ENCODE data around the gene SLCO2B1. TPM values are rescaled to one million over a fixed set of nuclear protein-coding genes. Genes with fewer than 3 reads are reported as not detected.

The SLCO2B1 gene
- total RNA-seq, 1 experiment from 2014 or later, result 277 TPM

DNA sequence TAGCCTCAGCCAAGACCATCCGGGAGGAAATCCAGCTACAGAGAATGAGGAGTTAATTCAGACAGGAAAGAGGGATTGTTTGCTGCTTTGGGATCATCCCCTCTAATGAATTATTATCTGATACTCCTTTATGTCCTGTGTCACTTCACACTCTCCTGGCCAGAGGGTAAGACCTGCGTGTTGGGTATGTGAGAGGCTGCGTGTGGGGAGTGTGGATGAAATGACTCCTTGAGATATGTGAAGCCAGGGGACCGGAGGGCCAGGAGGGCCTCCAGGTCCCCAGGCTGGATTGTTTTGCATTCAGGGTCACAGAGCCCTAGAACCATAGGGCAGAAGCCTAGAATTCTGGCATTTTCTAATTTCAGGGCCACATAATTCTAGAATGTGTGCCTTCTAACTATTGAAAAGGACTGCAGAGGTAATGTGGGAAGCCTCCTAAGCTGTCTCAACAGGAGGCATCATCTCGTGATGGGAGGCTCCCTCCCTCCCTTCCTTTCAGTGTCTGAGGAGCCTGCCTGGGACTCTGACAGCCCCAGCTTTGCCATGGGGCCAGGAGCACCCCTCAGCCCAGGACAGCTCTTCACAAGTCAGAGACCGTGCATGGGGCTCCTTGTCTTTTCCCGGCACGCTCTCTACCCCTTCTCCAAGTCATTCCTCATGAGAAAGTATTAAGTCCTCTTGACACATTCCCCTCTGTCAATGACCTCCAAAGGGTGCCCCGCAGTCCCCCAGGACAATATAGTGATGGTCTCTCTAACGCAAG is 93.3 kb downstream of the SLCO2B1 start:
- H3K27me3 ChIP-seq (replicated peaks; ENCODE audit: control insufficient read depth, insufficient read depth, low read length), result peaks cover 6% of the 10 kb centered on the region
- H3K36me3 ChIP-seq (ENCODE audit: control insufficient read depth, insufficient read depth, low read length), result no peaks in the 10 kb centered on the region
- BruUV-seq (replicated peaks), result no TSS peak
- no peaks in the 10 kb centered on the region for H3K9me3 Mint-ChIP-seq (ENCODE audit: unreplicated experiment)
- no peak overlapping the region for H3K4me3 ChIP-seq (ENCODE audit: low read depth, low read length)
- no peak overlapping the region for H3K27ac Mint-ChIP-seq (ENCODE audit: unreplicated experiment)
- intact Hi-C loops (cut with micrococcal nuclease; ENCODE audit: unreplicated experiment), result loop anchor here (10.0 kb wide), 1 partner anchor 539 kb away; no protein-coding TSS in a partner anchor
- TF ChIP-seq, protein P1, sequence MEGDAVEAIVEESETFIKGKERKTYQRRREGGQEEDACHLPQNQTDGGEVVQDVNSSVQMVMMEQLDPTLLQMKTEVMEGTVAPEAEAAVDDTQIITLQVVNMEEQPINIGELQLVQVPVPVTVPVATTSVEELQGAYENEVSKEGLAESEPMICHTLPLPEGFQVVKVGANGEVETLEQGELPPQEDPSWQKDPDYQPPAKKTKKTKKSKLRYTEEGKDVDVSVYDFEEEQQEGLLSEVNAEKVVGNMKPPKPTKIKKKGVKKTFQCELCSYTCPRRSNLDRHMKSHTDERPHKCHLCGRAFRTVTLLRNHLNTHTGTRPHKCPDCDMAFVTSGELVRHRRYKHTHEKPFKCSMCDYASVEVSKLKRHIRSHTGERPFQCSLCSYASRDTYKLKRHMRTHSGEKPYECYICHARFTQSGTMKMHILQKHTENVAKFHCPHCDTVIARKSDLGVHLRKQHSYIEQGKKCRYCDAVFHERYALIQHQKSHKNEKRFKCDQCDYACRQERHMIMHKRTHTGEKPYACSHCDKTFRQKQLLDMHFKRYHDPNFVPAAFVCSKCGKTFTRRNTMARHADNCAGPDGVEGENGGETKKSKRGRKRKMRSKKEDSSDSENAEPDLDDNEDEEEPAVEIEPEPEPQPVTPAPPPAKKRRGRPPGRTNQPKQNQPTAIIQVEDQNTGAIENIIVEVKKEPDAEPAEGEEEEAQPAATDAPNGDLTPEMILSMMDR (IDR thresholded peaks at IDR 0.05; ENCODE audit: insufficient read depth in 1 of 2, low read depth in 1 of 2, low read length in 1 of 2, severe bottlenecking in 1 of 2, unreplicated experiment in 1 of 2), result no peak
- CTCF ChIA-PET, result interaction anchor here (0.6 to 14.2 kb wide), 7 partner anchors 20 to 1236 kb away, joined by 3 to 437 read pairs (median 6); no protein-coding TSS in a partner anchor
- no peaks in the 10 kb centered on the region for H3K36me3 Mint-ChIP-seq (ENCODE audit: insufficient read depth, unreplicated experiment)
- POLR2A ChIA-PET, result no interaction called here
- DNase-seq, result peak in 1 of 2 experiments; percentile 27
- H3K27me3 Mint-ChIP-seq (ENCODE audit: insufficient read depth, unreplicated experiment), result peaks cover 31% of the 10 kb centered on the region
- no peaks in the 10 kb centered on the region for H3K4me1 Mint-ChIP-seq (ENCODE audit: low read depth, unreplicated experiment)
- H3K4me1 ChIP-seq, result peaks cover 10% of the 10 kb centered on the region; the same call in 1 of the 2 replicates
- no peak overlapping the region for H3K4me3 Mint-ChIP-seq (ENCODE audit: unreplicated experiment)
- no peaks in the 10 kb centered on the region for H3K9me3 ChIP-seq

DNA sequence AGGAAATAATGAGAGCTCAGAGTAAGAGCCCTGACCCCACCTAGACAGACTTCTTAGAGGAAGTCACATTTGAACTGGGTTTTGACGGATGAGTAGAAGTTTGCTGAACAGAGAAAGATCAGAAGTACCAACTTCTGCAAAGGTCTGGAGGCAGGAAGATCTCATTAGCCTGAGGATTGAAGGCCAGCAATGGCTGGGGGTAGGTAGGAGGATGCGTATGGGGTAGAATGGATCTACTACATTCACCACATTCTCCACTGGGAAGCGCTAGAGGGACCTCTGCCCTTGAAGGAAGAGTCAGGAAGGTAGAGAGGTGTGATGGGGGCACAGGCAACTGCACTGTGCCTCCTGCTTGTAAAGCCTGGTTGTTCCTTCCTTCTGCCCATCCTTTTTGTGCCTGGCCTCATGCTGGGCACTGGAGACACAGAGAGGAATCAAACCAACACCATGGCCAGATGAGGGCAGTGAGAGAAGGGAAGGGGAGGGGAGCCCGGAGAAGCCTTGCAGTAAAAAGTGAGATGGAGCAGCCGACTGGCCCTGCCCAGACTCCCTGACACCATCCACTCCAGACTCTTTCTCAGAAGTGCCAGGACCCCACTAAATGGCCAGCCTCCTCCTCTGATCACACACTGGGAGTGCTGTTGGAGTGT is 94.6 kb downstream of the SLCO2B1 start:
- TF ChIP-seq, protein P1 (IDR thresholded peaks at IDR 0.05; ENCODE audit: insufficient read depth in 1 of 2, low read depth in 1 of 2, low read length in 1 of 2, severe bottlenecking in 1 of 2, unreplicated experiment in 1 of 2), result peak in 1 of 2 experiments; percentile 17
- no peaks in the 10 kb centered on the region for H3K36me3 Mint-ChIP-seq (ENCODE audit: insufficient read depth, unreplicated experiment)
- H3K4me3 Mint-ChIP-seq (ENCODE audit: unreplicated experiment), result no peak overlapping the region
- no peaks in the 10 kb centered on the region for H3K9me3 Mint-ChIP-seq (ENCODE audit: unreplicated experiment)
- Histone ChIP-seq H3K36me3 (ENCODE audit: control insufficient read depth, insufficient read depth, low read length) (no peaks in the 10 kb centered on the region), H3K27me3 (replicated peaks; ENCODE audit: control insufficient read depth, insufficient read depth, low read length) (peaks cover 6% of the 10 kb centered on the region), H3K4me3 (ENCODE audit: low read depth, low read length) (no peak overlapping the region), H3K4me1 (peaks cover 7% of the 10 kb centered on the region; the same call in 1 of the 2 replicates), H3K9me3 (no peaks in the 10 kb centered on the region)
- intact Hi-C loops (cut with micrococcal nuclease; ENCODE audit: unreplicated experiment), result loop anchor here (10.0 kb wide), 1 partner anchor 541 kb away; no protein-coding TSS in a partner anchor
- ChIA-PET POLR2A (no interaction called here), CTCF (interaction anchor here (0.7 to 14.2 kb wide), 8 partner anchors 21 to 316 kb away, joined by 3 to 437 read pairs (median 3); no protein-coding TSS in a partner anchor)
- H3K27me3 Mint-ChIP-seq (ENCODE audit: insufficient read depth, unreplicated experiment), result peaks cover 21% of the 10 kb centered on the region
- DNase-seq, result peak in 1 of 2 experiments; percentile 34
- H3K27ac Mint-ChIP-seq (ENCODE audit: unreplicated experiment), result no peak overlapping the region
- H3K4me1 Mint-ChIP-seq (ENCODE audit: low read depth, unreplicated experiment), result no peaks in the 10 kb centered on the region
- no TSS peak for BruUV-seq (replicated peaks)

DNA sequence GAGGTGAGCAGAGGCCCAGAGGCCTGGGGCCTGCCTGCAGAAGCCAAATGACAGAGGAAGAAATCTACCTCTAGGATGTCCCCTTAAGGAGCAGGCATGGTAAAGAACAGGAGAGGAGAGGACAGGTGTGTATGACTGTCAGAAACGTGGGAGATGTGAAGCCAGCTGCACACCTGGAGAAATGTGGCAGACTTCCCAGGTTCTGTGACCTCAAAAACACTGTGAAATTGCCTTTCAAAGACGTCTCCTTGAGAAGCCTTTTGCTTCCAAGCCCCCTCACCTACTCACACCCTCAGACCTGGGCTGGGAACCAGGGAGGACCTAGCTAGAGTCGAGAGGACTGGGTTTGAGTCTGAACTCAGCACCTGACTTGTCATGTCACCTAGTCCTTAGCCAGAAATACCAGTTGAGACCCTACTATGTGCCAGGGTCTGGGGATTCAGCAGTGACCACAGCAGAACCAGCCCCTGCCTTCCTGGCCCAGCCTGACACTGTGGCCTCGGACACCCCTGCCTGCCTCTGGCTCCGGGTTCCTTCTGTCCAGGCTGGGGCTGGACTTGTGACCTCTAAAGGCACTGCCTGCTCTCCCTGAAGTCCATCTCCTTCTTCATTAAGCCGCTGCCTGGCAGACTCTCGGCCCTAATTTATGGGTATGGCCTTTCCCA is 95.2 kb downstream of the SLCO2B1 start:
- no peaks in the 10 kb centered on the region for H3K4me1 Mint-ChIP-seq (ENCODE audit: low read depth, unreplicated experiment)
- TF ChIP-seq, protein P1 (IDR thresholded peaks at IDR 0.05; ENCODE audit: insufficient read depth in 1 of 2, low read depth in 1 of 2, low read length in 1 of 2, severe bottlenecking in 1 of 2, unreplicated experiment in 1 of 2), result no peak
- Histone ChIP-seq H3K4me1 (0 out of 2 replicates have a peak, but pooled peaks cover under 1% of the 10 kb centered on the region), H3K36me3 (ENCODE audit: control insufficient read depth, insufficient read depth, low read length) (no peaks in the 10 kb centered on the region), H3K27me3 (replicated peaks; ENCODE audit: control insufficient read depth, insufficient read depth, low read length) (peaks cover 6% of the 10 kb centered on the region), H3K9me3 (no peaks in the 10 kb centered on the region), H3K4me3 (ENCODE audit: low read depth, low read length) (no peak overlapping the region)
- no peak overlapping the region for H3K27ac Mint-ChIP-seq (ENCODE audit: unreplicated experiment)
- POLR2A ChIA-PET, result no interaction called here
- H3K9me3 Mint-ChIP-seq (ENCODE audit: unreplicated experiment), result no peaks in the 10 kb centered on the region
- peak in 1 of 2 experiments; percentile 39 for DNase-seq
- peaks cover 21% of the 10 kb centered on the region for H3K27me3 Mint-ChIP-seq (ENCODE audit: insufficient read depth, unreplicated experiment)
- CTCF ChIA-PET, result interaction anchor here (0.8 to 14.2 kb wide), 3 partner anchors 104 to 232 kb away, joined by 3 to 437 read pairs (median 3); no protein-coding TSS in a partner anchor
- intact Hi-C loops (cut with micrococcal nuclease; ENCODE audit: unreplicated experiment), result loop anchor here (10.0 kb wide), 1 partner anchor 541 kb away; no protein-coding TSS in a partner anchor
- no peak overlapping the region for H3K4me3 Mint-ChIP-seq (ENCODE audit: unreplicated experiment)
- no TSS peak for BruUV-seq (replicated peaks)
- no peaks in the 10 kb centered on the region for H3K36me3 Mint-ChIP-seq (ENCODE audit: insufficient read depth, unreplicated experiment)

Data from Caco-2 (cell line).